HepG2 (cell line): ENCODE data around the gene HLF. TPM values are rescaled to one million over a fixed set of nuclear protein-coding genes. Genes with fewer than 3 reads are reported as not detected.
A peak's percentile ranks its signal among the peaks of the same experiment; 100 is the strongest.

ENCODE experiments used
- AFF4 ChIP-seq: sonication (generic); formaldehyde crosslinking; IDR thresholded peaks from 2 replicates; pipeline ENCODE4 v1.4.0; 2020; ENCODE audit warnings: missing genetic modification reagents
- DMAP1 ChIP-seq: IDR thresholded peaks from 2 replicates; pipeline ENCODE4 v1.6.1; 2016
- FOXM1 ChIP-seq: sonication (generic); formaldehyde crosslinking; IDR thresholded peaks from 2 replicates; pipeline ENCODE4 v1.5.0; 2020; ENCODE audit warnings: missing genetic modification reagents
- POLR2A ChIP-seq, 2 experiments: IDR thresholded peaks; 2 replicates each; pipeline ENCODE4 v1.6.1; 2011; ENCODE audit warnings: low read depth in 2 of 2, low read length in 2 of 2, mild to moderate bottlenecking in 1 of 2, moderate library complexity in 1 of 2; ENCODE audit not compliant: insufficient read depth in 1 of 2
- TP53 ChIP-seq: sonication (generic); formaldehyde crosslinking; conservative IDR thresholded peaks from 2 replicates; pipeline ENCODE4 v1.4.0; 2020; ENCODE audit warnings: missing genetic modification reagents
- ZKSCAN1 ChIP-seq: fragments of 150-350 bp; IDR thresholded peaks from 2 replicates; pipeline ENCODE4 v1.6.1; 2014; ENCODE audit warnings: low read length
- ZNF512 ChIP-seq: sonication (generic); formaldehyde crosslinking; IDR thresholded peaks from 2 replicates; pipeline ENCODE4 v1.4.0; 2020; ENCODE audit warnings: mild to moderate bottlenecking, missing genetic modification reagents
- ZNF607 ChIP-seq: sonication (generic); formaldehyde crosslinking; IDR thresholded peaks from 2 replicates; pipeline ENCODE4 v1.5.1; 2020; ENCODE audit warnings: missing genetic modification reagents, mild to moderate bottlenecking, borderline replicate concordance
- ZNF660 ChIP-seq: sonication (generic); formaldehyde crosslinking; IDR thresholded peaks from 2 replicates; pipeline ENCODE4 v1.5.1; 2020; ENCODE audit warnings: mild to moderate bottlenecking, low read depth, missing genetic modification reagents, borderline replicate concordance
- ZNF737 ChIP-seq: sonication (generic); formaldehyde crosslinking; IDR thresholded peaks from 2 replicates; pipeline ENCODE4 v1.5.0; 2020; ENCODE audit warnings: missing genetic modification reagents, mild to moderate bottlenecking, borderline replicate concordance
- polyA plus RNA-seq, 8 experiments: library from polyadenylated mRNA; depleted of rRNA in 3 of 8; stranded (reverse) in 7 of 8; unstranded in 1 of 8; fragments of >200 nt; fragmentation: Illumina TruSeq in 4 of 8; extraction: Trizol in 4 of 8; gene quantifications; 2 replicates each; pipeline versions ENCODE4 v1.2.1 to v1.2.3, GENCODE V29; 2011 to 2016; ENCODE audit warnings: low read depth in 4 of 8, missing spikeins in 1 of 8, mixed read lengths in 1 of 8; ENCODE audit not compliant: insufficient read depth in 1 of 8
- total RNA-seq, 5 experiments: library from RNA; depleted of rRNA; stranded (reverse); fragments of >200 nt; fragmentation: Illumina TruSeq; extraction: Trizol; gene quantifications; 2 replicates each; pipeline ENCODE4 v1.2.3, GENCODE V29; 2016; ENCODE audit warnings: low read depth in 1 of 5
- TF ChIP-seq, protein P1 (sequence below): sonication (generic); formaldehyde crosslinking; IDR thresholded peaks from 2 replicates; pipeline ENCODE4 v1.9.0; 2021; ENCODE audit warnings: missing genetic modification reagents, mild to moderate bottlenecking, borderline replicate concordance
- TF ChIP-seq, protein P2 (sequence below): sonication (generic); formaldehyde crosslinking; IDR thresholded peaks from 2 replicates; pipeline ENCODE4 v1.5.1; 2020; ENCODE audit warnings: mild to moderate bottlenecking, missing genetic modification reagents, borderline replicate concordance
- TF ChIP-seq, protein P3 (sequence below): IDR thresholded peaks from 2 replicates; pipeline ENCODE4 v1.6.1; 2016; ENCODE audit warnings: missing biosample characterization, missing genetic modification reagents, low read depth

Gene HLF
- total and polyA plus RNA-seq, 2 of the 13 experiments (the other 11 are each of a cell fraction or from before 2014, with no cell fraction given), result 202 to 346 TPM

DNA sequence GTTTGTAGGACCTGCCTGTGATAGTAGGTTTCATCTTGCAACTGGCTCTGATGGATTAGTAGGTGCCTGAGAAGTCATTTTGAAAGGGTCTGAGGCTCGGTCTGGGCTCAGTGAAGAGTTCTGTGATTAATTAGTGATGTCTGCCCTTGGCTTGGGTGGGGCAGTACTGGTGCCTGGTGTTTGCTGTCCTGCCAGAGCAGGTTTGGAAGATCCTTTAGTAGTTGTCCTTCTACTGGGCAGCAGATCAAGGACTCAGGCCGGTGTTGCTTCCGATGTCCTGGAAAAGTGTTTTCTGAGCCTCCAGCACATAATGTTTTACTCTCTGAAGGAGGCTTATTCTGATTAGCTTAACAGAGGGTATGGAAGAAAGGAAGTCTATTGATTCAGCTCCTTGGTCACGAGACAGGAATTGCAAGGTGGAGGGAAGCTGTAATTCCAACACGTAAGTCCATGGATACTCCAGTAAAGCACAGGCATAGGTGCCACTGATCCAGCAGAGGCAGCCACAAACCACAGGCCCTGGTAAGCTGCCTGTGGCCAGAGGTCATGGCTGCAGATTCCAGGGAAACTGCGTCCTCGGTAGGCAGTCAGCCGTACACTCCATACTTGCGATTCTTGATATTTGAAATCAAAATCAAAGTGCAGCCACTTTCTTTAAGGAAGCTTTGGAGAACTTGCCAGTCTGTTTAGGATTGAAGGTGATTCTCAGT lies 18.7 kb downstream of the HLF start (continued):
- TF ChIP-seq POLR2A (IDR thresholded peaks at IDR 0.05; ENCODE audit: insufficient read depth in 1 of 2, low read depth in 2 of 2, low read length in 2 of 2), result peak in 1 of 2 experiments; percentile 39; a peak in 1 of 4 replicates
- no peak for TF ChIP-seq ZNF737 (CRISPR knock-in tag)
- TF ChIP-seq DMAP1 (CRISPR knock-in tag), result peak; percentile 7; the same call in 1 of the 2 replicates
- TF ChIP-seq, protein P1, sequence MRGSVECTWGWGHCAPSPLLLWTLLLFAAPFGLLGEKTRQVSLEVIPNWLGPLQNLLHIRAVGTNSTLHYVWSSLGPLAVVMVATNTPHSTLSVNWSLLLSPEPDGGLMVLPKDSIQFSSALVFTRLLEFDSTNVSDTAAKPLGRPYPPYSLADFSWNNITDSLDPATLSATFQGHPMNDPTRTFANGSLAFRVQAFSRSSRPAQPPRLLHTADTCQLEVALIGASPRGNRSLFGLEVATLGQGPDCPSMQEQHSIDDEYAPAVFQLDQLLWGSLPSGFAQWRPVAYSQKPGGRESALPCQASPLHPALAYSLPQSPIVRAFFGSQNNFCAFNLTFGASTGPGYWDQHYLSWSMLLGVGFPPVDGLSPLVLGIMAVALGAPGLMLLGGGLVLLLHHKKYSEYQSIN, result no peak
- peak; percentile 60 for TF ChIP-seq AFF4 (CRISPR knock-in tag)
- TF ChIP-seq ZNF607 (CRISPR knock-in tag), result no peak
- no peak for TF ChIP-seq ZNF512 (CRISPR knock-in tag)
- TF ChIP-seq TP53 (CRISPR knock-in tag), result no peak
- TF ChIP-seq ZKSCAN1, result no peak
- TF ChIP-seq, protein P2, sequence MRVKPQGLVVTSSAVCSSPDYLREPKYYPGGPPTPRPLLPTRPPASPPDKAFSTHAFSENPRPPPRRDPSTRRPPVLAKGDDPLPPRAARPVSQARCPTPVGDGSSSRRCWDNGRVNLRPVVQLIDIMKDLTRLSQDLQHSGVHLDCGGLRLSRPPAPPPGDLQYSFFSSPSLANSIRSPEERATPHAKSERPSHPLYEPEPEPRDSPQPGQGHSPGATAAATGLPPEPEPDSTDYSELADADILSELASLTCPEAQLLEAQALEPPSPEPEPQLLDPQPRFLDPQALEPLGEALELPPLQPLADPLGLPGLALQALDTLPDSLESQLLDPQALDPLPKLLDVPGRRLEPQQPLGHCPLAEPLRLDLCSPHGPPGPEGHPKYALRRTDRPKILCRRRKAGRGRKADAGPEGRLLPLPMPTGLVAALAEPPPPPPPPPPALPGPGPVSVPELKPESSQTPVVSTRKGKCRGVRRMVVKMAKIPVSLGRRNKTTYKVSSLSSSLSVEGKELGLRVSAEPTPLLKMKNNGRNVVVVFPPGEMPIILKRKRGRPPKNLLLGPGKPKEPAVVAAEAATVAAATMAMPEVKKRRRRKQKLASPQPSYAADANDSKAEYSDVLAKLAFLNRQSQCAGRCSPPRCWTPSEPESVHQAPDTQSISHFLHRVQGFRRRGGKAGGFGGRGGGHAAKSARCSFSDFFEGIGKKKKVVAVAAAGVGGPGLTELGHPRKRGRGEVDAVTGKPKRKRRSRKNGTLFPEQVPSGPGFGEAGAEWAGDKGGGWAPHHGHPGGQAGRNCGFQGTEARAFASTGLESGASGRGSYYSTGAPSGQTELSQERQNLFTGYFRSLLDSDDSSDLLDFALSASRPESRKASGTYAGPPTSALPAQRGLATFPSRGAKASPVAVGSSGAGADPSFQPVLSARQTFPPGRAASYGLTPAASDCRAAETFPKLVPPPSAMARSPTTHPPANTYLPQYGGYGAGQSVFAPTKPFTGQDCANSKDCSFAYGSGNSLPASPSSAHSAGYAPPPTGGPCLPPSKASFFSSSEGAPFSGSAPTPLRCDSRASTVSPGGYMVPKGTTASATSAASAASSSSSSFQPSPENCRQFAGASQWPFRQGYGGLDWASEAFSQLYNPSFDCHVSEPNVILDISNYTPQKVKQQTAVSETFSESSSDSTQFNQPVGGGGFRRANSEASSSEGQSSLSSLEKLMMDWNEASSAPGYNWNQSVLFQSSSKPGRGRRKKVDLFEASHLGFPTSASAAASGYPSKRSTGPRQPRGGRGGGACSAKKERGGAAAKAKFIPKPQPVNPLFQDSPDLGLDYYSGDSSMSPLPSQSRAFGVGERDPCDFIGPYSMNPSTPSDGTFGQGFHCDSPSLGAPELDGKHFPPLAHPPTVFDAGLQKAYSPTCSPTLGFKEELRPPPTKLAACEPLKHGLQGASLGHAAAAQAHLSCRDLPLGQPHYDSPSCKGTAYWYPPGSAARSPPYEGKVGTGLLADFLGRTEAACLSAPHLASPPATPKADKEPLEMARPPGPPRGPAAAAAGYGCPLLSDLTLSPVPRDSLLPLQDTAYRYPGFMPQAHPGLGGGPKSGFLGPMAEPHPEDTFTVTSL (CRISPR knock-in tag), result no peak
- no peak for TF ChIP-seq FOXM1
- TF ChIP-seq, protein P3, sequence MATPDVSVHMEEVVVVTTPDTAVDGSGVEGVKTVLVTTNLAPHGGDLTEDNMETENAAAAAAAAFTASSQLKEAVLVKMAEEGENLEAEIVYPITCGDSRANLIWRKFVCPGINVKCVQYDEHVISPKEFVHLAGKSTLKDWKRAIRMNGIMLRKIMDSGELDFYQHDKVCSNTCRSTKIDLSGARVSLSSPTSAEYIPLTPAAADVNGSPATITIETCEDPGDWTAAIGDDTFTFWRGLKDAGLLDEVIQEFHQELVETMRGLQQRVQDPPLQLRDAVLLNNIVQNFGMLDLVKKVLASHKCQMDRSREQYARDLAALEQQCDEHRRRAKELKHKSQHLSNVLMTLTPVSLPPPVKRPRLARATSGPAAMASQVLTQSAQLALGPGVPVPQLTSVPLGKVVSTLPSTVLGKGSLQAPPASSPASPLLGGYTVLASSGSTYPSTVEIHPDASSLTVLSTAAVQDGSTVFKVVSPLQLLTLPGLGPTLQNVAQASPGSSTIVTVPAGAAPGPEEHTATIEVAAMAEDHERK (CRISPR knock-in tag), result no peak
- no peak for TF ChIP-seq ZNF660 (CRISPR knock-in tag)
